Type B pancreatic cell (in vitro differentiated cells): ENCODE measurements around the gene SLC25A34. TPM values are rescaled to one million over a fixed set of nuclear protein-coding genes. Genes with fewer than 3 reads are reported as not detected.

ENCODE experiments used
- DNase-seq: peaks from one replicate; pipeline ENCODE4 v3.0.0; 2021; ENCODE audit warnings: mixed read lengths; ENCODE audit not compliant: unreplicated experiment; ENCODE audit errors: extremely low spot score
- H3K27ac Mint-ChIP-seq: 2 replicates; pipeline ENCODE4 v1.8.0; 2021; ENCODE audit warnings: mild to moderate bottlenecking, mixed read lengths
- H3K27me3 Mint-ChIP-seq: 2 replicates; pipeline ENCODE4 v1.8.0; 2021; ENCODE audit warnings: mixed read lengths
- H3K36me3 Mint-ChIP-seq: 2 replicates; pipeline ENCODE4 v1.8.0; 2021; ENCODE audit warnings: mixed read lengths
- H3K4me1 Mint-ChIP-seq: one replicate; pipeline ENCODE4 v1.8.0; 2021; ENCODE audit warnings: mixed read lengths; ENCODE audit not compliant: unreplicated experiment
- H3K4me3 Mint-ChIP-seq: 2 replicates; pipeline ENCODE4 v1.8.0; 2021; ENCODE audit warnings: mild to moderate bottlenecking, mixed read lengths
- H3K9me3 Mint-ChIP-seq: 2 replicates; pipeline ENCODE4 v1.8.0; 2021; ENCODE audit warnings: mixed read lengths
- total RNA-seq: library from RNA; stranded (reverse); gene quantifications from 2 replicates; pipeline ENCODE4 v1.2.1, GENCODE V29; 2021; ENCODE audit warnings: low replicate concordance
- TF ChIP-seq, protein P1 (sequence below): fragments of 200-600 bp; sonication (generic); conservative IDR thresholded peaks from 2 replicates; pipeline ENCODE4 v1.5.0; 2021; ENCODE audit warnings: antibody characterized with exemption, mild to moderate bottlenecking

Gene SLC25A34
- total RNA-seq, 1 donor from 2014 or later = 3.8 TPM

DNA sequence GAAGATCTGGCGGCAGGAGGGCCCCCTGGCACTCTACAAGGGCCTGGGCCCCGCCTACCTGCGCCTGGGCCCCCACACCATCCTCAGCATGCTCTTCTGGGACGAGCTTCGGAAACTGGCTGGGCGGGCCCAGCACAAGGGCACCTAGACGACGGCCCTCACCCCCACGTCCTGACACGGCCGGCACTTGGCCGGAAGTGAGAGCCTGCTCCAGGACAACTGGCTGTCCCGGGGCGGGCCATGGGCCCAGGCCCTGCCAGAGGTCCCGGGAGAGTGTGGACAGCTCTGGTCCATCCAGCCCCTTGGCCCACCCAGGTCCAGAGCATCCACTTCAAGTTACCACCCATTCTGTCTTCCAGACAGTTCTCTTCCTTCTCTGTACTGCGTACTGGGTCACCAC, 3.2 kb downstream of the SLC25A34 start:
- Mint-ChIP-seq H3K9me3 (no peaks in the 10 kb centered on the region), H3K4me1 (peaks cover 20% of the 10 kb centered on the region), H3K4me3 (no peak overlapping the region), H3K27me3 (no peaks in the 10 kb centered on the region), H3K36me3 (no peaks in the 10 kb centered on the region), H3K27ac (no peak overlapping the region)
- no peak for DNase-seq
- TF ChIP-seq, protein P1, sequence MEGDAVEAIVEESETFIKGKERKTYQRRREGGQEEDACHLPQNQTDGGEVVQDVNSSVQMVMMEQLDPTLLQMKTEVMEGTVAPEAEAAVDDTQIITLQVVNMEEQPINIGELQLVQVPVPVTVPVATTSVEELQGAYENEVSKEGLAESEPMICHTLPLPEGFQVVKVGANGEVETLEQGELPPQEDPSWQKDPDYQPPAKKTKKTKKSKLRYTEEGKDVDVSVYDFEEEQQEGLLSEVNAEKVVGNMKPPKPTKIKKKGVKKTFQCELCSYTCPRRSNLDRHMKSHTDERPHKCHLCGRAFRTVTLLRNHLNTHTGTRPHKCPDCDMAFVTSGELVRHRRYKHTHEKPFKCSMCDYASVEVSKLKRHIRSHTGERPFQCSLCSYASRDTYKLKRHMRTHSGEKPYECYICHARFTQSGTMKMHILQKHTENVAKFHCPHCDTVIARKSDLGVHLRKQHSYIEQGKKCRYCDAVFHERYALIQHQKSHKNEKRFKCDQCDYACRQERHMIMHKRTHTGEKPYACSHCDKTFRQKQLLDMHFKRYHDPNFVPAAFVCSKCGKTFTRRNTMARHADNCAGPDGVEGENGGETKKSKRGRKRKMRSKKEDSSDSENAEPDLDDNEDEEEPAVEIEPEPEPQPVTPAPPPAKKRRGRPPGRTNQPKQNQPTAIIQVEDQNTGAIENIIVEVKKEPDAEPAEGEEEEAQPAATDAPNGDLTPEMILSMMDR = no peak

DNA sequence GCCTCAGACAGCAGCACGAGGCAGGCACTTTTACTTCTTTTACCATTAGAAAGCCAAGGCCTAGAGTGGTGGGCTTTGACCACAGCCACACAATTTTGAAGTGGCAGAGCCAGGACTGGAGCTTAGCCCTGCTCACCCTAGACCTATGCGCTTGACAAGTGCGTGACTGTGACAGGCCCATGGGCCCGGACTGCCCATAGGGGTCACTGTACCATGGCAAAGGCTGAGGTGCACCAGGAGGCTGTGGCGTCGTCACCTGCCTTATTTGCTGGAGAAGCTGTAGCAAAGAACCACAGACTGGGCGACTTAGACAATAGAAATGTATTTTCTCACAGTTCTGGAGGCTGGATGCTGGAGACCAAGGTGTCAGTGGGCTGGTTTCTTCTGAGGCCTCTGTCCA, 3.7 kb downstream of the SLC25A34 start:
- Mint-ChIP-seq H3K27ac (no peak overlapping the region), H3K27me3 (no peaks in the 10 kb centered on the region), H3K9me3 (no peaks in the 10 kb centered on the region), H3K36me3 (no peaks in the 10 kb centered on the region), H3K4me3 (no peak overlapping the region), H3K4me1 (peaks cover 20% of the 10 kb centered on the region)
- TF ChIP-seq, protein P1 = no peak
- no peak for DNase-seq

DNA sequence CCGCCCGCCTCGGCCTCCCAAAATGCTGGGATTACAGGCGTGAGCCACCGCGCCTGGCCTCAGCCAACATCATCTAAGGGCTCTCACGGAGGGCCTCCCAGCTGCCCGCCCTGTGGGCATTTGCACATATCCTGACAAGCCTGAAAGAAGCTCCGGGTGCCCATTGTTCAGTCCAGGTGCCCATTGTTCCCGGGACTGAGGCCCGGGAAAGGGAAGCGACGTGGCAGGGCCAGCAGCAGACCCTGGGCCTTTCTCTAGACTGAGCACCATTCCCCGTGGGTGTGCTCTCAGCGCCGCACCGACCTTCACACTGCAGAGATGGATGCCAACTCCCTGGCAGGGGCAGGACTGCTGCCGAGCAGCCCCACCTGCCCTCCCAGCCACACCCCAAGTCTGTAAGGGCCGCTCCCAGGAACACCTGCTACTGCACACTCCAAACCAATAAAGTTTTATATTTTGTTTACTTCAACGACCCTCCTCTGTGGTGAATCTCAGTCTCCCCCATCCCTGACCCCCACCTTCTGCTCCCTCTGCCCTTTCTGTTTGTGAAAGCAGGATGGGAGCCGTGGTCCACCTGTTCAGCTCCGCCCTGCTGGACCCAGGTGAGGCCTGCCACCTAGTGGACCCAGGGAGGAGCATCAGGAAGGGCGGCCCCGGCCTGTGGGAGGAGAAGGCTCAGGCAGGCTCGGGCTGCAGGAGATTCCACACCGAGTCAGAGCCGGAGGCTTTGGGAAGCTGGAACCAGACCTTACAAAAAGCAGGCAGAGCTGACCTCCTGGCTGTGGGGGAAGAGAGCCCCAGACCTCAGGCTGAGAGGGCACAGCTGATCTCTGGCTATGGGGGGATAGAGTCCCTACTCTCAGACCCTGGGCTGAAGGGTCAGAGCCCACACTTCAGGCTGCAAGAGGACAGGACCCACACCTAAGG, 5.1 kb downstream of the SLC25A34 start:
- H3K4me3 Mint-ChIP-seq = peak overlapping the region; percentile 66
- no peaks in the 10 kb centered on the region for H3K9me3 Mint-ChIP-seq
- peaks cover 20% of the 10 kb centered on the region for H3K4me1 Mint-ChIP-seq
- TF ChIP-seq, protein P1 = peak; percentile 82
- peak; percentile 83 for DNase-seq
- H3K27me3 Mint-ChIP-seq = no peaks in the 10 kb centered on the region
- H3K27ac Mint-ChIP-seq = peak overlapping the region; percentile 82
- no peaks in the 10 kb centered on the region for H3K36me3 Mint-ChIP-seq

DNA sequence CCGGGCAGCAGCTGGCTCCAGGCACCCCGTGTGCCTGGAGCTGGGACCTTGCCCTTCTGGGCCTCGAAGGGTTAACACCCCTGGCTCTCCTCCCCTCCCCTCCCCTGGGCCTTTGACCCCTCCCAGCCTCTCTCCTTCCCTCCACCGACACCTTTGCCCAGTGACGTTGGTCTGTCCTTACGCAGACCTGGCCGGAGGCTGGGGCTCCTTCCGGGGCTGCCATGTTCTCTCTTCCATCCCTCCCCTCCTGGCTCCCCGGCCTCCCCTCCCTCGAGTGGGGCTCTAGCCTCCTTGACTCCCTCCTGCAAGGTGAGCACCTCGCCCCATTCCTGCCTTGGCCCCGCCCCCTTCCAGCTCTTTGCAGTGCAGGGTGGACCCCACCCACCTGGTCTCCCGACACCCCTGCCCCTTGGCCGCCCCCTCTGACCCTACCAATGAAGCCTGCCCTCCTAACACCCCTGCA, 6.3 kb downstream of the SLC25A34 start, which contains the start of gene TMEM82:
TMEM82 (plus strand) TSS at position 161 of the 463 bp plus-strand sequence; CDS start at position 222, 61 bp downstream.
- peak; percentile 70 for DNase-seq
- TF ChIP-seq, protein P1 = no peak
- Mint-ChIP-seq H3K4me3 (peak within 1 kb of the TSS; percentile 66), H3K27ac (peak within 1 kb of the TSS; percentile 82), H3K27me3 (no peaks in the 10 kb centered on the region), H3K4me1 (peaks cover 19% of the 10 kb centered on the region), H3K36me3 (no peaks in the 10 kb centered on the region), H3K9me3 (no peaks in the 10 kb centered on the region)

DNA sequence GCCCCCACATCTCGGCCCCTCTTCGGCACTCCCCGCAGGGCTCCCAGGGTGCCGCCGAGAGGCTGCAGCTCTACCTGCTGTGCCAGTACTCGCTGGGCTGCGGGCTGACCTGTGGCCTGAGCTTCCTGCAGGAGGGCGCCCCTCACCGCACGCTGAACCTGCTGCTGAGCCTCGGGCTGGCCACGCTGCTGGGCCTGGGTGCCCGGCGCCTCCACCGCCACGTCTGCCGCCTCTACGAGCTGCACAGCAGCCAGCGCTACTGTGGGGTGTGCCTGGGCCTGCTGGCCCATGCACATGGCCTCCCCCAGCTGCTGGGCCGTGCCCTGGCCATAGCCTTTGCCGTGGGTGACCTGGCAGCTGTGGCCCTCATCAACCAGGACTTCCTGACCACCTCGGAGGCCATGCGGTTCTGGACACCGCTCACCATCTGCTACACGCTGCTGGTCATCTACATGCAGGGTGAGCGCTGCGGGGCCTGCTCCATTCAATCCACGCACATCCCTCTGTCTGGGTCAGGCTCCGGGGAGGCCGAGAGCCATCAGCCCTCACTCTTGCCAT, 8.1 kb downstream of the SLC25A34 start:
- Mint-ChIP-seq H3K27me3 (no peaks in the 10 kb centered on the region), H3K9me3 (no peaks in the 10 kb centered on the region), H3K27ac (peak overlapping the region; percentile 59), H3K4me3 (no peak overlapping the region), H3K36me3 (no peaks in the 10 kb centered on the region), H3K4me1 (peaks cover 7% of the 10 kb centered on the region)
- no peak for DNase-seq
- TF ChIP-seq, protein P1 = no peak
